B cell (primary cell): ENCODE data around the gene ADAM12. TPM values are rescaled to one million over a fixed set of nuclear protein-coding genes. Genes with fewer than 3 reads are reported as not detected.

Source experiments
- ATAC-seq: fragments of 200-7000 bp; cut with Tn5 transposase; one replicate; pipeline ENCODE4 v1.10.0; 2021; ENCODE audit warnings: low read depth, mild to moderate bottlenecking, moderate number of reproducible peaks, moderate library complexity
- CTCF ChIA-PET: fragments of 350-600 bp; sonication (Branson Sonifier 250); formaldehyde crosslinking; loops from one replicate; lab custom pipeline; 2021; ENCODE audit warnings: antibody characterized with exemption, inconsistent platforms; lab: Charles Lee
- POLR2A ChIA-PET: fragments of 350-600 bp; sonication (Branson Sonifier 250); formaldehyde crosslinking; loops from one replicate; lab custom pipeline; 2021; ENCODE audit warnings: antibody characterized with exemption; lab: Charles Lee
- DNase-seq: peaks from one replicate; pipeline ENCODE4 v3.0.0; 2013
- H2AFZ ChIP-seq: 2 replicates; pipeline ENCODE4 v1.6.1; 2012; ENCODE audit warnings: mild to moderate bottlenecking, low read depth, low read length; ENCODE audit not compliant: insufficient read depth, poor library complexity, severe bottlenecking
- H3K27ac ChIP-seq, 2 donors: 1 replicate in 1 of 2; 2 replicates in 1 of 2; pipeline ENCODE4 v1.5.1; 2012 to 2013; ENCODE audit warnings: low read length in 2 of 2, mild to moderate bottlenecking in 2 of 2, moderate library complexity in 1 of 2
- H3K27me3 ChIP-seq, 4 experiments: fragments of 200-600 bp in 1 of 4; sonication (generic) in 1 of 4; replicated peaks in 1 of 4; 1 replicate in 2 of 4; 2 replicates in 2 of 4; pipeline versions ENCODE4 v1.6.1 to v1.7.0; 2013 to 2016; ENCODE audit warnings: low read length in 3 of 4, mild to moderate bottlenecking in 2 of 4, mixed read lengths in 1 of 4, moderate library complexity in 1 of 4; ENCODE audit not compliant: insufficient read depth in 4 of 4, control insufficient read depth in 3 of 4; ENCODE audit errors: control extremely low read depth in 1 of 4
- H3K36me3 ChIP-seq, 2 experiments: replicated peaks in 1 of 2; 1 replicate in 1 of 2; 2 replicates in 1 of 2; pipeline versions ENCODE4 v1.6.1 to v1.7.1; 2013; ENCODE audit warnings: low read length in 1 of 2; ENCODE audit not compliant: insufficient read depth in 2 of 2, control insufficient read depth in 1 of 2; ENCODE audit errors: control extremely low read depth in 1 of 2, extremely low read depth in 1 of 2
- H3K4me1 ChIP-seq, 2 donors: fragments of 200-600 bp in 1 of 2; sonication (generic) in 1 of 2; 1 replicate in 1 of 2; 2 replicates in 1 of 2; pipeline versions ENCODE4 v1.5.1 to v1.6.1; 2013 to 2017; ENCODE audit warnings: low read length in 2 of 2; ENCODE audit not compliant: control insufficient read depth in 2 of 2, insufficient read depth in 2 of 2
- H3K4me2 ChIP-seq: replicated peaks from 2 replicates; pipeline ENCODE3; 2012; ENCODE audit warnings: mild to moderate bottlenecking, low read depth, low read length; ENCODE audit not compliant: poor library complexity, severe bottlenecking
- H3K4me3 ChIP-seq, 5 experiments: fragments of 200-600 bp in 1 of 5; sonication (generic) in 1 of 5; 1 replicate in 3 of 5; 2 replicates in 2 of 5; pipeline versions ENCODE4 v1.5.1 to v1.7.0; 2011 to 2016; ENCODE audit warnings: low read length in 4 of 5, mild to moderate bottlenecking in 4 of 5, low read depth in 2 of 5, control low read depth in 1 of 5, moderate library complexity in 1 of 5; ENCODE audit not compliant: insufficient read depth in 1 of 5; ENCODE audit errors: control extremely low read depth in 1 of 5, extremely low read depth in 1 of 5
- H3K79me2 ChIP-seq: fragments of 200-600 bp; sonication (generic); one replicate; pipeline ENCODE4 v1.6.0; 2016; ENCODE audit warnings: low read length; ENCODE audit not compliant: control insufficient read depth, insufficient read depth
- H3K9ac ChIP-seq: fragments of 200-600 bp; sonication (generic); 2 replicates; pipeline ENCODE4 v1.6.1; 2017; ENCODE audit warnings: mild to moderate bottlenecking, low read length, moderate library complexity
- H3K9me3 ChIP-seq, 3 donors: one replicate each; pipeline versions ENCODE4 v1.6.1 to v1.7.1; 2013; ENCODE audit warnings: low read length in 2 of 3; ENCODE audit not compliant: control insufficient read depth in 2 of 3, insufficient read depth in 1 of 3; ENCODE audit errors: control extremely low read depth in 1 of 3
- H4K20me1 ChIP-seq: 2 replicates; pipeline ENCODE4 v1.6.0; 2012; ENCODE audit warnings: mild to moderate bottlenecking, low read length; ENCODE audit not compliant: insufficient read depth, control insufficient read depth, poor library complexity, severe bottlenecking
- H3K27ac Mint-ChIP-seq: one replicate; pipeline ENCODE4 v1.8.0; 2021; ENCODE audit warnings: mixed read lengths
- H3K27me3 Mint-ChIP-seq: one replicate; pipeline ENCODE4 v1.8.0; 2021; ENCODE audit warnings: mixed read lengths
- H3K4me1 Mint-ChIP-seq: one replicate; pipeline ENCODE4 v1.8.0; 2021; ENCODE audit warnings: mixed read lengths
- H3K4me3 Mint-ChIP-seq: one replicate; pipeline ENCODE4 v1.8.0; 2021; ENCODE audit warnings: mixed read lengths
- H3K9me3 Mint-ChIP-seq: one replicate; pipeline ENCODE4 v1.8.0; 2022; ENCODE audit warnings: mixed read lengths; ENCODE audit not compliant: insufficient read depth
- EZH2 ChIP-seq: IDR thresholded peaks from 2 replicates; pipeline ENCODE4 v1.6.1; 2012; ENCODE audit warnings: borderline replicate concordance, low read depth, mild to moderate bottlenecking, moderate library complexity, low read length; ENCODE audit not compliant: insufficient read depth, poor library complexity, severe bottlenecking
- WGBS: methylation state at CpG from one replicate; pipeline ENCODE4 v1.1.5; 2013; ENCODE audit warnings: missing lambda C conversion rate; ENCODE audit not compliant: insufficient coverage; 5-methylcytosine and 5-hydroxymethylcytosine counted together
- intact Hi-C: fragments of 100-400 bp; cut with micrococcal nuclease; formaldehyde crosslinking; loops from one replicate; pipeline ENCODE4 v1.10.0; 2022
- polyA plus RNA-seq: library from polyadenylated mRNA; depleted of rRNA; stranded (reverse); fragments of >200 nt; gene quantifications from 2 replicates; pipeline ENCODE4 v1.2.3, GENCODE V29; 2012
- total RNA-seq, 2 donors: library from RNA; stranded (reverse); fragments of 120-200 nt in 1 of 2; gene quantifications; 1 replicate in 1 of 2; 2 replicates in 1 of 2; pipeline versions ENCODE4 v1.2.3 to v1.2.4, GENCODE V29; 2013 to 2022
- TF ChIP-seq, protein P1 (sequence below): fragments of 200-600 bp; IDR thresholded peaks from one replicate; pipeline ENCODE4 v1.8.0; 2022; ENCODE audit warnings: antibody characterized with exemption, mild to moderate bottlenecking

ADAM12 gene
- total and polyA plus RNA-seq, 2 donors (not counting 1 experiment from before 2014, with no cell fraction given) = 0.01 to 0.22 TPM

DNA sequence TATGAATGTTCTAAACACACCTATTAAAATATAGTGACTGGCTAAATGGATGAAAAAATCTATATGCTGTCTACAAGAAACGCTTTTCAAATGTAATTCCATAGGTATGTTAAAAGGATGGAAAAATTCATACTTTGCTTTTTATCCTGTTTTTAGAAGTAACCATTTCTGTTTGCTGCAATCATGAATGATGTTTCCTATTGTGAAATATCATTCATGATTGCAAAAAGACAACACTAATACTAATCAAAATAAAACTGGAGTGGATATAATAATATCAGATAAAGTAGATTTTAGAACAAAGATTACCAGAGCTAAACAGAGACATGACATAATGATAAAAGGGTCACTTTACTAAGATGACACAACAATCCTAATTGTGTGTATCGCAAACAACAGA, 353.7 kb downstream of the ADAM12 start:
- Histone ChIP-seq H3K9me3 (peaks cover 0 to 12% (median 0%) of the 10 kb centered on the region in 3 donors), H3K36me3 (no peaks in the 10 kb centered on the region), H2AFZ (no peak overlapping the region), H3K4me1 (peaks cover 11 to 14% of the 10 kb centered on the region in 2 donors), H3K79me2 (no peaks in the 10 kb centered on the region), H3K27ac (no peak overlapping the region), H3K9ac (no peak overlapping the region), H3K4me3 (no peak overlapping the region), H4K20me1 (no peaks in the 10 kb centered on the region), H3K27me3 (no peaks in the 10 kb centered on the region), H3K4me2 (no peak overlapping the region)
- ChIA-PET POLR2A (no interaction called here), CTCF (no interaction called here)
- DNase-seq = no peak
- intact Hi-C loops = no loop called here
- no CpG with 5 or more reads among the region's 2 CpGs for WGBS
- no peak overlapping the region for H3K27ac Mint-ChIP-seq
- H3K9me3 Mint-ChIP-seq = peaks cover 5% of the 10 kb centered on the region
- no peaks in the 10 kb centered on the region for H3K27me3 Mint-ChIP-seq
- TF ChIP-seq, protein P1, sequence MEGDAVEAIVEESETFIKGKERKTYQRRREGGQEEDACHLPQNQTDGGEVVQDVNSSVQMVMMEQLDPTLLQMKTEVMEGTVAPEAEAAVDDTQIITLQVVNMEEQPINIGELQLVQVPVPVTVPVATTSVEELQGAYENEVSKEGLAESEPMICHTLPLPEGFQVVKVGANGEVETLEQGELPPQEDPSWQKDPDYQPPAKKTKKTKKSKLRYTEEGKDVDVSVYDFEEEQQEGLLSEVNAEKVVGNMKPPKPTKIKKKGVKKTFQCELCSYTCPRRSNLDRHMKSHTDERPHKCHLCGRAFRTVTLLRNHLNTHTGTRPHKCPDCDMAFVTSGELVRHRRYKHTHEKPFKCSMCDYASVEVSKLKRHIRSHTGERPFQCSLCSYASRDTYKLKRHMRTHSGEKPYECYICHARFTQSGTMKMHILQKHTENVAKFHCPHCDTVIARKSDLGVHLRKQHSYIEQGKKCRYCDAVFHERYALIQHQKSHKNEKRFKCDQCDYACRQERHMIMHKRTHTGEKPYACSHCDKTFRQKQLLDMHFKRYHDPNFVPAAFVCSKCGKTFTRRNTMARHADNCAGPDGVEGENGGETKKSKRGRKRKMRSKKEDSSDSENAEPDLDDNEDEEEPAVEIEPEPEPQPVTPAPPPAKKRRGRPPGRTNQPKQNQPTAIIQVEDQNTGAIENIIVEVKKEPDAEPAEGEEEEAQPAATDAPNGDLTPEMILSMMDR = no peak
- no peak for TF ChIP-seq EZH2
- H3K4me3 Mint-ChIP-seq = no peak overlapping the region
- no peak for ATAC-seq
- peaks cover 32% of the 10 kb centered on the region for H3K4me1 Mint-ChIP-seq

DNA sequence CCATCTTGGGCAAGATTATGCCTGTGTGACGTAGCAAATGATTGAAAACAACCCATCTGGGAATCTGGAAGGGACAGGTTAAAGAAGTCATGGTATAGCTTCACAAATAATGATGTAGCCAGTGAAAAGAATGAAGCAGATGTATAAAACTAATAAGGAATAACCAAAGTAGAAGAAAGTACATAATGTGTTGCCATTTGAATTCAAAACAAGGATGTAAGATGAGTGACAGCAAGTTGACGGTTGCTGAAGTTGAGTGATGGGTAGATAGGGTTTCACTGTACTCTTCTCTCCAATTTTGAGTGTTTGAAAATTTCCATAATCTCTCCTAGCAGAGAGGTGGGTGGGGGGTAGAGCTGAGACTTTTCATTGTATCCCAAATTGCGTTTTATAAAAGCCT, 358.3 kb downstream of the ADAM12 start:
- no peak for DNase-seq
- no peak overlapping the region for H3K9ac ChIP-seq
- no peaks in the 10 kb centered on the region for H3K27me3 ChIP-seq
- Mint-ChIP-seq H3K4me1 (no peaks in the 10 kb centered on the region), H3K27ac (no peak overlapping the region), H3K4me3 (no peak overlapping the region), H3K27me3 (no peaks in the 10 kb centered on the region), H3K9me3 (peaks cover 11% of the 10 kb centered on the region)
- no peak overlapping the region for H3K4me3 ChIP-seq
- no peaks in the 10 kb centered on the region for H4K20me1 ChIP-seq
- H3K4me1 ChIP-seq = no peaks in the 10 kb centered on the region
- H2AFZ ChIP-seq = no peak overlapping the region
- H3K27ac ChIP-seq = no peak overlapping the region
- ChIA-PET CTCF (interaction anchor here (1.0 kb wide), 1 partner anchor 474 kb away, joined by 3 read pairs; no protein-coding TSS in a partner anchor), POLR2A (no interaction called here)
- no peak overlapping the region for H3K4me2 ChIP-seq
- WGBS = 40% methylated on average over 1 of the region's 3 CpGs
- no peaks in the 10 kb centered on the region for H3K79me2 ChIP-seq
- TF ChIP-seq EZH2 = no peak
- TF ChIP-seq, protein P1 = no peak
- ATAC-seq = no peak
- H3K36me3 ChIP-seq = no peaks in the 10 kb centered on the region
- peaks cover 0 to 13% (median 0%) of the 10 kb centered on the region in 3 donors for H3K9me3 ChIP-seq
- intact Hi-C loops = no loop called here
